Activated T-helper 9 cell treated with anti-CD3 and anti-CD28 coated beads, Interleukin-2, amount 50 U/mL, for 16 hours (primary cell): ENCODE results near the gene OCA2.
A peak's percentile ranks its signal among the peaks of the same experiment; 100 is the strongest.

Experiments
- DNase-seq: peaks from one replicate; pipeline ENCODE4 v3.0.0-alpha.2; 2020; ENCODE audit warnings: low read depth

The OCA2 gene

DNA sequence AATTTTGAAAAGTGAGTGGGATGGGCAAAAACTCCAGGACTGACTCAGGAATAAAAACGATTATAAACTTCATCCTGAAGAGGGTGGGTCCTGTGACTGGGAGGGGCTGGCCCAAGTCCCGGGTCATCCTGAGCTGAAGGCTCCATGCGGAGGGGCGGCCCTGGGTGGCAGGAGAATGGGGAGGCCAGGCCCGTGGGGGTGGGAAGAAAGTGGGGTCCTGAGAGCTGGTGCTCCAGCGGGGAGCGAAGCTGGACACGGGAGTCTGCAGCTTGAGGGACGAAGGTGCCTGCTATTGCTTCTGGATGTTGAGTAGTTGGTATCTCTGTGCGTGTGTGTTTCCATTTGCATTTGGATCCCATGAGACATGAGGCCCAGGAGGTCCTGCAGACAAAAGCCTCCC lies 4.7 kb upstream of the OCA2 start:
- no peak for DNase-seq

DNA sequence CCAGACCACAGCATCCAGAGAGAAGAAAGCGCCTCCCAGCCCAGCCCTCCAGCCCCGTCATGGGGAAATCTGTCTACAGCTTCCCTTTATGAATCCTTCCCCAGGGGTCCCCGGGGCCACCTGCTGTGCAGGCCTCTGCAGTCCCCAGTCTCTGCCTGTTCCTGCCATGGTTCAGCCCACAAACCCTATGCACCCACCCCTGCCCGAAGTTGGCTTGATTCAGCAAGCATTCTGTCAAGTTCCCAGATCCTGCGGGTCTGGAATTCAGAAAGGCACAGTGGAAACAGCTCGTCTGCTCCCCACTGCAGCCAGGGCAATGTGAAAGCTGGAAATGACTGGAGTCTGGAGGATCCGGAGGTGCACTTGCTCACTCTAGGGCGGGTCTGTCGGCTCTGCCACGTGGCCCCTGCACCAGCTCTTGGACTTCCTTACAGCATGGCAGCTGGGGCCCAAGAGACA lies 2.9 kb upstream of the OCA2 start:
- no peak for DNase-seq

DNA sequence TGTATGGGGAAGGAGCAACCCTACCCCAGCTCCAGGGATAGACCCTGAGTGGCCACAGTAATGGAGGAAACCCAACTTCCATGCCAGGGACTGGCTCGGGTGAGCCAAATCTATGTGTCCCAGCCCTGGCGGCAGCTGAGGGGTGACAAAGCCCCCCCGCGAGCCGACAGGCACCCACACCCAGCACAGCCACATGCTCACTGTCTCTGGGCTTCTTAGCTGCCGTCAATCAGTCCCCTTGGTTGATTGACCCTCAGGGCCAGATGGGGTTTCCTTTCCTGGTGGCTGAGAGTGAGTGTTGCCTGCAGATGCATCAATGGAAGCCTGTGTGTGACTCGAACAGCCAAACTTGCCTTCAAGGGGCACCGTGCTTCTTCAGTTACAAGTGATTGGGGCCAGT lies 2.1 kb upstream of the OCA2 start:
- DNase-seq = no peak

DNA sequence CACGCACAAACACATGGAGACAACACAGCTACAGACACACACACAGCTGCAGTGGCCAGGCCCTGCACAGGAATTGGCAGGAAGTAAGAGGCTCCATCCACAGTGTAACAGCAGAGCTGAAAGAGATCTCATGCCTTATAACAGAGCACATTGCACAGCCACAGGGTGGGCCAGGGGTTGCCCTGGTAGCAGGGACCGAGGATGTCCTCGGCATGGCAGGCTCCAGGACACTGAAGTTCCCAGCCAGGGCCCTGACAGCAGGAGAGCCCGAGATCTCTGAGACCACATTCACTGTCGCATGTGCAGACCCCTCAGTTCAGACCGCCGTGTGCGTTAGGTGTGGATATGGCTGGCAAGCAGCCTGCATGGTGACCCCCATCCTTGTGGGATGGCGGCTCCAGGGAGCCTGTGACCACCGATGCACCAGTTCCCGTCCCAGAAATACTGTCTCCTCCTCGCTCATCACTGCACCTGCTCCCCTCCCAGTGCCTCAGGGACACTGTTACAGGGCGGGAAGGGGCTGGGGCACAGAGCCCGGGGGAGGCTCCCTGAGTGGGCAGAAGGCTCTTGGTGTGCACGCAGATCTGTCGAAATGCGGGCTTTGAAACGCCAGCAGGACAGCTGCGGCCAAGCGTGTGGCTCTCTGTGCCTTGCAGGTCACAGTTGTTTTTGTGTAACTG lies 1.5 kb upstream of the OCA2 start:
- DNase-seq = no peak

DNA sequence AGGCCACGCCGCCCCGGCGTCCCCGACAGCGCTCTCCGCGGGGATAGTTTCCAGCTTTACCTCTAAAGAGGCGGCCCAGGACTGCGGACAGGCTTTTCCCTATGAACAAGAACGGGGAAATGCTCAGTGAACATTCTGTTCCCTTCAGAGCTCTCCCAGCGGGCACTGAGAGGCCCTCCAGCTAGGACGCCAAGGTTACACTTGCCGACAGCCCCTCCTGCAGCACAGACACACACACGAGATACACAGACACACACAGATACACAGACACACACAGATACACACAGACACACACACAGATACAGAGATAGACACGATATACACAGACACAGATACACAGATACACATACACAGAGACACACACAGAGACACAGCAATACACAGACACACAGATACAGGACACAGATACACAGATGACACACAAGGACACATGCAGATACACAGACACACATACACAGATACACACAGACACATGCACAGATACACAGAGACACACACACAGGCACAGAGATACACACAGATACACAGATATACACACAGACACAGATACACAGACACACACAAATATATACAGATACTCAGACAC lies 533 bp upstream of the OCA2 start:
- no peak for DNase-seq

DNA sequence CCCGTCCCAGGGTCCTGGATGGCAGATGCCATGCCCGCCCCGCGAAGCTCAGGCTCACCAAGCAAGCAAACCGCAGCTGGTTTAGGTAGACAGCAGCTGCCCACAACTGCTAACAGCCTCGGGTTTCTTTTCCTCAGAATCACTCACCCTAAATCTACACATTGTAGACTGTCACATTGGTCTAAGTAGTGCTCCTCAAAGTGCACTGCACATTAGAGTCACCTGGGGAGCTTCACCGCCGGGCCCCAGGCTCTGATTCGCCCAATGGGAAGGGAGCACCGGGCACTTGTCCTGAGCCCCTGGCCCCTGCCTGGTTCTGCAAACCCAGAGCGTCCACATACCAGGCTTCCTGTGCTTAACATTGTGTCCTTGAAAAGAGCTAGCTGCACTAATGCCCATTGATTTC lies 752 bp downstream of the OCA2 start:
- DNase-seq = no peak

DNA sequence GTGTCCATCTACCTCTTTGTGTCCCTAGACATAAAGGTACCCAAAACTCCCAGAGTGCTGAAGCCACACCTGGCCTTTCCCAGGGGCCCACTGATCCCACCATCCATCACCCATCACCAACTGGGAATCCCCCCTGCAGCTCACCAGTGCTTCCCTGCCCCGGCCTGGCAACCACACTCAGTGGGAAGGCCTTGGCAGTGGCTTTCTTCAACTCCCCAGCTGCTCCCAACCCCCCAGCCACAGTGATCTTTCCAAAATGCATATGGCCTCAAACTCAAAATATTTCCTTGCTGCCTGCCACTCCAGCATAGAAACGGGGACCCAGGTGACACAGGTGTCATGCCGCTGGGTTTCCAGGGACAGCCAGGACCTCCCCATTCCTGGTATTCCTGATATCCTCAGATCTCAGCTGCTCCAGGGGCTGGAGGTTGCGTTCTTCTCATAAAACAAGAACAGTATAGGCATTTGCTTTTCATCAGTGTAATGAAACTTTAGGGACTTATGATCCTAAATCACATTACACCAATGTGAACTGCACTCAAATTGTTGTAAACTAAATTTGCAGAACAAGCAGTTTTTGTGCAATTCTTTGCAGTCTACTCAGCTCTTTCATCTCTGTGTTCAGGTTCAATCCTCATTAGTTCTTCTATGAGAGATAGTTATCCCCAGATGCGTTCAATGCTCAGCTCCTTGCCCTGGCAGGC lies 1.3 kb downstream of the OCA2 start:
- DNase-seq = no peak

DNA sequence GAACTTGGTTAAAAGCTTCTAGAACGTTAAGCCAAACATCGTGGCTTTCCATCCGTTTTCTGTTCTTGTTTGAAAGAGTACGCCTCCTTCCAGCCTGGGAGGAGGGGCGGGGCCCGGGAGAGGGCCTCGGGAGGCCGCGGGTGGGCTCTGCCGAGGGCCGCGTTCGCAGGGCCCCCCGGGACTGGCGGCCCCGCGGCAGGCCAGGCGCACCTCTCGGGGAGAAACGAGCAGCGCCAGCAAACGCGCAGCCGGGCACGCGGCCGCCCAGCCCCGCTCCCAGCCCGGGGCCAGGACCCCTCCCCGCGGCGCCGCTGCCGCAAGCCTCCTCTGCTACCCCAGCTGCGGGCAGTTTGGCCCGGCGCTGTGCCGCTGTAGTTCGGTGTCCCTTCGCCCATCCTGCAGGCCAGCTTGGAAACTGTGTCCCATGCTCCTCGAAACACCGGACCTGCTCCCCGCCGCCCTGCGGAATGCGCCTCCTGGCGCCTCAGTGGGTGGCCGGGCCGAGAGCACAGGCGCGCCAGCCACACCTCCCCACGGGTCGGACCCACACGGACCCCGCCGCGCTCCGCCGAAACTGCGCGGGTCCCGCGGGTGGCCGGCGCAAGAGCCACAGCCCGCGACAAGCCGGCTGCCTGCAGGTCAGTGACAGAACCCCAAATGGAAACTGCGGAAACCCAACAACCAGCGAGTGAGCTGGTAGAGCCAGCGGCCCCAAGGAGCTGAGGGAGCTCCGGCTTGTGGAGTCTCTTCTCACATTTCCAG lies 2.3 kb downstream of the OCA2 start:
- no peak for DNase-seq

DNA sequence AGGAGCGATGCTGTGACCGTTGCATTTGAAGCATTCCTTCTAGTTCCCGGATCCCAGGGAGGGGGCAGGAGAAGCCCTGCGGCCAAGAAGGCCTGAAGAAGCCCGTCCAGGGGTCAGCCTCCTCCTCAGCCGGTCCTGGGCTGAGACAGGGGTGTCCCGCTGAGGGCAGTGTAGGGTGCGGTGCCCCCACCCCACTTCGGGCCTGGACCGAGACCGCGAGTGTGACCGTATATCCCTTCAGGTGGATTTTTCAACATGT lies 2.8 kb downstream of the OCA2 start:
- no peak for DNase-seq

DNA sequence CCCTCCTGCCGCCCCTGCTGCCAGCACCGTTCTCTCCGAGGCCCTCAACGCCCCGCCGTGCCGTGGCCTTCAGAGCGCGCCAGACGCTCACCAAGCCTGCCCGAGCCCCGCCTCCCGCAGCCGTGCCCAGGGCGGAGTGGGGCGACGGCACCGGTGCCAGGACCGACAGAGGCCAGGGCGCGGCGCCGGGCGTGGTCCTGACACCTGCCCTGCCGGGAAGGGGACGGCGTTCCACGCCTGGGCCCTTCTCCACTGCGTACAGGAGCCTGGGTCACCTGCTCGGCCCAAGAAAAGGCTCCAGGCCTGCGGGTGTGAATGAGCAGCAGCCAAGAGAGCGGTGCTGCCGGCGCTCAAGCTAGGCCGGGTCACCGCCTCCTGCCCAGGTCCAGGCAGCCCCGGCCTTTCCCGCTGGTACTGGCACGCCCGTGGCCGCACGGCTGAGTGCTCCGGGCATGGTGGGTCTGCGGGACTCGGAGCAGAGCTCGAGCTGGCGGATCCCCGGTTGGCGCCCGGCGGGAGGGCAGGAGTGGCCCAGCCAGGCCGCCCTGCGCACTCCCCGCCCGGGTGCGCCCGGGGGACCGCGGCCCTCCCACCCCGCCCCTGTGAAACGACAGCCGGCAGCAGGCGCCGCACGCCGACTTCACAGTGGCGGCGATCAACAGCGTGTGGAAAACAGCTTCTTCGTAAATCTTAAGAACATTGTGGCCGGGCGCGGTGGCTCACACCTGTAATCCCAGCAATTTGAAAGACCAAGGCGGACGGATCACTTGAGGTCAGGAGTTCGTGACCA lies 4.2 kb downstream of the OCA2 start:
- DNase-seq = peak; percentile 30

DNA sequence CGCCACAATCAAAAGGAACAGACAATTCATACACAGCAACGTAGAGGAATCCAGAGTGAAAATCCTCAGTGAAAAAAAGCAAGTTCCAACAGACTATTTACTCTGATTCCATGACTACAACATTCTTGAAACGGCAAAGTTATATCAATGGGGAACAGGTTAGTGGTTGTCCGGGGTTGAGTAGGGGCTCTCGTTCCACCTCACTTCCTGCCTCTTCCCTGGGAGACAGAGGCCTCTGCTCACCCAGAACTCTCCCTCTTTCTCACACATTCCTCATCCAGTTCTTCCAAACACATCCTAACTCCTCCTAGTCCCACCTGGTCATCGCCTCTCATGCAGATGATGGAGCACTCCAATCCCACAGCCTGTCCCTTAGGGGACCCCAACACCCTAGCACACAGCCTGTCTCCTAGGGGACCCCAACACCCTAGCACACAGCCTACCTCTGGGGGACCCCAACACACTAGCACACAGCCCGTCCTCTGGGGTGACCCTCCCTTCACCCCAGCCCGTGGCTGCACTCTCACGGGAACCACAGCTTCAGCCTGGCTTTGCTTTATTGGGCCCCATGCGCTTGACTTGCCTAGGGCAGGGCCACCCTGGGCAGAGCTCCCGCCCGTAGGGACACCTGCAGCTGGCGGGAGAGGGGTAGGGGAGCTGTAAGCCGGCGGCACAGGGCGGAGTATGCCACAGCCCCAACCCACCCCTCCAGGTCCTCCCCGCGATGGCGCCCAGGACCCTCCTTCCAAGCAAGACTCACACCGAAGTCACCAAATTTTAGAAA lies 5.2 kb downstream of the OCA2 start:
- no peak for DNase-seq

DNA sequence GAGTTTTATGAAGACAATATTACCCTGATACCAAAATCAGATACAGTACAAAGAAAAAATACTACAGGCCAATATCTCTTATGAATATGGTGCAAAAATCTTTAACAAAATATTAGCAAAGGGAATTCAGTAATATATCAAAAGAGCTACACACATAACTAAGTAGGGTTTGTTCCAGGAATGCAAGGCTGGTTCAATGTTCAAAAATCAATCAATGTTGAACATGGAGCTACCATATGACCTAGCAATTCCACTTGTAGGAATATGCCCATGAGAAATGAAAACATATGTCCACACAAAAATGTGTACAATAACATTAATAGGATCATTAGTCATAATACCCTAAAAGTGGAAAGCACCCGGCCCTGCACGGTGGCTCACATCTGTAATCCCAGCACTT lies 7.8 kb downstream of the OCA2 start:
- no peak for DNase-seq

DNA sequence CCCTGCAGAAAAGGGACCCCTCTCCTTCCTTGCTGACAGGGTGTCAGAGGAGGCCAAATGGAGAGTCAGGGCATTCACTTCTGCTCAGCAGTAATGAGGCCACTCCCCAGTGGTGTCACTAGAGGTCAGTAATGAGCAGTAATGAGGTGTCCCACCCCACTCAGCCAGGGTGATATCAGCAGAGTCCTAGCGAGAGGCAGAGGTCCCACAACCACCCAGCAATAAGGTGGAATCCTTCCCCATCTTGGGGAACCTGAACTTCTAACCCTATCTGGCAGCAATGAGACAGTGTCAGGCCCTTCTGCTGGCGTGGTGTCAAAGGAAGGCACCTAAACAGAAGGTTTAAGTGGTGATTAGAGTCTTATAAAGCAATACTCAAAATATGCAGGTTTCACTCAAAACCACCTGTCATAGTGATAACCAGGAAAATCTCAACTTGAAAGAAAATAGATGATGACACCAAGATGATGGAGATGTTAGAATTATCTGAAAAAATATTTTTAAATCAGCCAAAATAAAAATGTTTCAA lies 12.9 kb downstream of the OCA2 start:
- no peak for DNase-seq

DNA sequence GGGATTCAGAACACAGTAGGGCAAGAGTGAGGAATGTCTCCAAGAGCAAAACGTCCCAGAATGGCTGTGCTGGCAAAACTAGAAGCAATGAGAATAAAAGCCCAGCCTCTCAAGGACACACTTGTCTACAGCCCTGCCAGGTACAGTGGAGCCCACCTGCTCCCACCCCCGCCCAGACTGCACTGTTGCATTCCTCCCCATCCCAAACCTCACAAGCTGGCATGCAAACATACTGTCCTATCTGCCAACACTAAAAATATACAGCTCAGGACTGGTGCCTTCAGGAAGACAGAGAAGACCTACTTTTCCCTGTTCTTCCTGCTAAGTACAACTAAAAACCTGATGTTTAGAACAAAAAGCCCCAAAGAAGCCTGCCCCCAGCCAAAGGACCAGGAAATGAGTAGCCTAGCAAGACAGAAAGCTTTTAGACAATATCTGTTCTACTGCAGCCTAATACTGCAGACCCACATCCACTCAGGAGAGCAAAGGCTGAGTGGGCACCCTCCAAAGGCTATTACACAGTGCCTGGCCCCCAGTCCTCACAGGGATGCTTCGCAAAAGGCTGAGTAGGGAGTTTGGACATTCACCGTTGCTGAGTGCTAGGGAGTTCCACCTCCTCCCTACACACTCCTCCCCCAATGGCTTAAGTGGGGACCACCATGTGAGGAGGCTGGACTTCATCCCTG lies 13.5 kb downstream of the OCA2 start:
- DNase-seq = no peak

DNA sequence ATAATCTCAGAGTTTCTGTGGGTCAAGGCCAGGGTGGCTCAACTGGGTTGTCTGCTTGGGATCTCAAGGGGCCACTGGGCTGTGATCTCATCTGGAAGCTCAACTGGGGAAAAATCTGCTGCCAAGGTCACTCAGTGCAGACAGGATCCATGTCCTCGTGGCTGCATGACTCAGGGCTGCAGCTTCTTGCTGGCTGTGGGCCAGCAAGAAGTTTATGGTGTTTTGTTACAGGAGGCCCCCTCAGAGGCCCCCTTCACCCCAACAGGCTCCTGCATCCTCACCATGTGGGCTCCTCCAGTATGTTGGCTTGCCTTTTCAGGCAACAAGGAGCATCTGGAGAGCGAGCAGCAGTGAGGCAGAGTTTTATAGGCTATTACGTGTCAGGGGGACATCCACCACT lies 14.6 kb downstream of the OCA2 start:
- no peak for DNase-seq

DNA sequence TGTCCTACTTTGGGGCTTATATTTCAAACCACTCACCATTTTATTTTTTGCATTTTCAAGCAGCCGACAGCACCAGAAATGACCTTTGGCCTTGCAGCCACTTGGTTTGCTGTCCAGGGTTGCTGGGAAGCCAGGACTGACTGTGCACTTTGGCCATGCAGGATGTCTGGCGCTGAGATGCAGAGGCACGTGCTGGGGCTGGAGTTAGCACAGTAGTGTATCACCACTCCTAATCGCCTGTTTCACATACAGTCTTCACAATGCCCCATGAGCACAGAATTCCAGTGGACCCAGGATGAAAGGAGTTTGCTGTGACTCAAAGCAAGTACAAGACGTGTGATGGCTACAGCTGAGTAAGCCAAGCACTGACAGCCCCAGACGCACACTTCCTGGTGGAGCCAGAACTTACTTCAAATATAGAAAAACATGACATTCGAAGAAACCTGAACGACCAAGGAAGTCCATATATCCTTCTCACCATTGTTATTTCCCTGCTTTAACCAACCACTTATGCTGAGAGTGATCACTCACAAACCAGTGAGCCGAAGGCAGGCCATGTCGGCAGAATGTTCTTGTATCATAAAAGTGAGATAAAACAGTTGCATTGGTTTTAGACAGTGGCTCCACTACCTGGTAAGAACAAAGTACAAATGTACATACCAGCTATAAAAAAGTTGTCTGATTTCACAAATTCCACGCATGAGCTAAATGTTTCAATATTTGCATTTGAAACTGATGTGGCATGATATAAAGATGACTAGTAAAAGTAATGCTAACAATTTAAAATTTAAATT lies 16.0 kb downstream of the OCA2 start:
- DNase-seq = no peak

DNA sequence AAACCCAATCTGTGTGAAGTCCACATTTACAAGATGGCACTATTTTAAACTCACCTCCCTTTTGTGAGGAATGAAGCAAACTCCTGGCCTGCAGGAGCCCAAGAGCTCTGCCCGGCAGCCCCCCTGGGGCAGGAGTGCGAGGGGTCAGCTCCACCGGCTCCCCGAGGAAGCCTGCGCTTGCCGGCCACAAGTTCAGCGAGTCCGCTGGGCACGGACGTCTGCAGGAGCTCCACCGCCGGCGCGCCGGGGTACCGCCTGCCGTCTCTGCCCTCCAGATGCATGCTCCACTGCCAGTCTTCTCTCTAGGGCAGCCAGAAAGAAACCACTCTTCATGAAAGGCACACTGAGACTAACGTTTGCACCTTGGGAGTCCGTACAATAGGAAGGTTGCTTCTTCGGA lies 17.5 kb downstream of the OCA2 start:
- no peak for DNase-seq

DNA sequence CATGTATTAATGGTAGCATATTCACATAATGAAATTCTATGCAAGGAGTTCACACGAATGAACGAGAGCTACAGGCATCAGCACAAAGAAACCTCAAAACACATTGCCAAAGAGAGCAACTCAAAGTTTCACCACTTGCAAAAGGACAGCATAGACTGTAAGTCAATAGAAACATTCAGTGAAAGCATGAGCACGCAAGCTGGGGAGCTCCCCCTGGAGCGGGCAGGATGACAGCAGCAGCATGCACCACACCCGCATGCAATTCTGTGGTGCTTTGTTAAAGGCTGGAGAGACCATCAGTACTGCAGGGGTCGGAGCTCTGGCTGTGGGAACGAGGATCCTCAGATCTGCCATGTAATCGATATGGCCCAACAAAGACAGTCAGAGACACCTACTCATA lies 18.7 kb downstream of the OCA2 start:
- no peak for DNase-seq

DNA sequence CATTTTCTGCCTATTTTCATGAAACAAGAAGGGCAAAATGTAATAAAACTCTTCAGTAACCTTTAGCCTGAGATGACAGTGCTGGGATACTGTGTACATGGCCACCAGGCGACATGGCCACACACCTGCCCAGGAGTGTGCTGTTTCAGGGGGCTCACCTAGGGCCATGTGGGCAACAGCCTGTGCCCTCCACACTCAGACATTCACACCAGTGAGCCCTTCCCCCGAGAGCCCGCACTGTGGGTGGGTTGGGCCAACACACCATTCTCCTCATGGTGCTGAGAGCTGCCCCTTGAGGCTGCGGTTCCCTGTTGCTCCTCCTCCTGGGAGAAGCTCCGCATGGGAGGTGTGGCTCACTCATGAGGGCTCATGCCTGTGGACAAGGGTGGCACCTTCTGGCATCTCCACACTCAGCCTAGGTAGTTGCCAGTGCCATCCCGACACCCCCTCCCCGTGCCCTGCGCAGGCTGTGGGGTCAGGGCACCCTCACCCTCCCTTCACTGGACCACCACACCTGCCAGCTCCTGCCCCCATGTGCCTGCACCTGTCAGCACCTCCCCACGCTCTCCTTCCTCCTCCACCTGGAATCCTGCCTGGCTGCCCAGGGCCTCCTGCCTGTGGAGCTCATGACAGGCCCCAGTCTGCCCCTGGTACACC lies 19.7 kb downstream of the OCA2 start:
- DNase-seq = no peak
